ENCODE measurements around the gene MED7. TPM values are rescaled to one million over a fixed set of nuclear protein-coding genes. Genes with fewer than 3 reads are reported as not detected.
"Not testable (repeated sequence)": the region's sequence is repeated elsewhere in the genome, so short reads cannot be mapped to it uniquely, and the experiment has no call there.

The MED7 gene, protein sequence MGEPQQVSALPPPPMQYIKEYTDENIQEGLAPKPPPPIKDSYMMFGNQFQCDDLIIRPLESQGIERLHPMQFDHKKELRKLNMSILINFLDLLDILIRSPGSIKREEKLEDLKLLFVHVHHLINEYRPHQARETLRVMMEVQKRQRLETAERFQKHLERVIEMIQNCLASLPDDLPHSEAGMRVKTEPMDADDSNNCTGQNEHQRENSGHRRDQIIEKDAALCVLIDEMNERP
- 9.7 and 13.2 TPM in 2 replicates for total RNA-seq (2014; rRNA removed; shearing (Covaris generic))
- 10.7 and 14.5 TPM in 2 replicates for polyA plus RNA-seq (2015; cell fraction: cytosol; rRNA removed)
- polyA plus RNA-seq (2015; cell fraction: nucleus; rRNA removed), result 12.6 and 12.9 TPM in 2 replicates

DNA sequence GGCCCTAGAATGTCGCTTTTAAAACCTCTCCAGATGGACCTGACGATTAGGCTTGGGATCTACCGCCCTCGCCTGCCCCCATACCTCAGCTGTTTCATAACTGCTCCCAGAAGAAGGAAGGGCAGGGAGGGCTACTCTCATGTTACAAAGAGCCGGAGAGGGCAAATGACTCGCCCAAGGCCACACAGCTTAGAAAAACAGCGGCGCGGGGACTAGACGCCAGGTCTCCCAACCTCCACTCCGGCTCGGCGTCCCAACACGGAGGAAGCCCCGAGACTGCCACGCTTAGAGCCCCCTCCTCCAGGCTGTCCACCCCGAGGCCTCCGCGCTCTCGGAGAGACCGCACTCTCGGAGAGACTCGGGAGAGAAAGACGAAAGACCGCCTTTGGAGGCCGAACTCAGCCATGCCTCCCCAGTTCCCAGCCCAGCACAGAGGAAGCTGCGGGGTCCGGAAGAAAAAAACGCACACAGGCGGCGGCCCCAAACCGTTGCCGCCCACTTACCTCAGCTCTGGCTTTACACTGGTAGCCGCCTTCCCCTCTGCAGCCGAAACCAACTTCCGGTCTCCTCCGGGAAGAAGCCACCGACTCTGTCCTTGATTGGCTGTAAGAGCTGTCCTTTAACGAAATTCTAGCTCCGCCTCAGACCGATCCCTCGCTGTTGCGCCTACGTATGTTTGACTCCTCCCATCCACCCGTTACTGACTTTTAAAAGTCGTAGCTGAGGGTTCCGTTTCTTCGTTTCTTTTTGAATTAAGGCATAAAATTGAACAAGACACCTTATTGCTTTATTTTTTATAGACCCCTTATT lies at the start of gene MED7:
TSS of gene MED7 (minus strand) at position 549 of the 810 bp plus-strand sequence. CDS start 3,434 bp downstream, outside the sequence.
- DNase-seq (ENCODE audit: low read depth), result peak; percentile 97

DNA sequence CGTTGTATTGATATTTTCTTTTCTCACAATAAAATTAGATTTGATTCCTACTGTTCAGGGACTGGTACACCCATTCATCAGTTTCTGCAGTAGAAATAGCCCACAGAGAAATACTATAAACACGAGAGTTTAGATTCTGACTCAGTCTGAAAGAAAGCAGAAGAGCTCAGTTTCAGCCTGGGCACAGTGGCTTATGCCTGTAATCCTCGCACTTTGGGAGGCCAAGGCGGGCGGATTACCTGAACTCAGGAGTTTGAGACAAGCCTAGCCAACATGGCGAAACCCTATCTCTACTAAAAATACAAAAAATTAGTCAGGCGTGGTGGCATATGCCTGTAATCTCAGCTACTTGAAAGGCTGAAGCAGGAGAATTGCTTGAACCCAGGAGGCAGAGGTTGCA lies 46.6 kb upstream of the MED7 start:
- DNase-seq (ENCODE audit: low read depth), result no peak

DNA sequence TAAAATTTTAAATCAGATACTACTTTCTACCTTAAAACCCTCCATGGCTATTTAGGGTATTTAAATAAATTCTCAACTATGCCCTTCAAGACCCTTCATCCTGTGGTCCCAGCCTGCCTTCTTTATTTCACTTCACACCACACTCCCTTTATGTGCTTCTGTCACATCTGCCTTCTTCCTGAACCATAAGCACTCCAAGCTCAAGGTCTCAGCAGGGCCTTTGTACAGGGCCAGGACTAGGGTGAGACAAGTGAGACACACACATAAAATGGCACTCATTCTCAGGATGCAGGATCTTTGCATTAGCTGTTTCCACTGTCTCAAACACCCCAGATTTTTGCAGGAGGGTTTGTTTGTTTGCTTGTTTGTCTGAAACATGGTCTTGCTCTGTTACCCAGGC lies 45.6 kb upstream of the MED7 start:
- no peak for DNase-seq (ENCODE audit: low read depth)

DNA sequence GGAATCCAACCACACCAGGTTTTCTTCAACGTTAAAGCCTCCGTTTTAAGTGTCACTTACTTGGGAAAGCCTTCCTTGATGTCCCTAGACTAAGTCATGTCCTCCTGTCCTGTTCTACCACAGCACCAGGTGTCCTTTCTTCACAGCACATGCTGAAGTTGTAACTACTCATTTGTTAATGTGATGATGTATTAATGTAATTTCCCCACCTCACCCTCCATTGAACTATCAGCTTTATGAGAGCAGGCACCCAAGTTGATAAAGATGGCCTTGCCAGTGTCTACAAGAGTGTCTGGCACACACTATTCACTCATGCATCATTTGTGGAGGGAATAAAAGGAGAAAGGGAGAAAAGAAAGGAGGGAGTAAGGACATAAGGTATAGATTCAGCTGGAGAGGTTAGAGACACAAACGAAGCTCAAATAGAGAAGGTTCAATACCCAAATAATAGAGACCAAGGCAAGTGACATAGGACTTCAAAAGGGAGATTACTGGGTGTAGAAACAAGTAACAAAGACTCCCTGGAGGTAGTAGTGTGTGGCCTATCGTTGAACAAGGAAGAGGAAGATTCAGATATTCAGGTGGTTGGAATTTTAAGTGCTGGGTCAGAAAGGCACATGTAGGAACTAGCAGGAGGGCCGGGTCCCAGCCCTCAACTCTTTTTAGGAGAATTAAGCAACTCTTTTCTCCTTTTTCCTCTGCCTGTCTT lies 44.5 kb upstream of the MED7 start:
- DNase-seq (ENCODE audit: low read depth), result no peak

DNA sequence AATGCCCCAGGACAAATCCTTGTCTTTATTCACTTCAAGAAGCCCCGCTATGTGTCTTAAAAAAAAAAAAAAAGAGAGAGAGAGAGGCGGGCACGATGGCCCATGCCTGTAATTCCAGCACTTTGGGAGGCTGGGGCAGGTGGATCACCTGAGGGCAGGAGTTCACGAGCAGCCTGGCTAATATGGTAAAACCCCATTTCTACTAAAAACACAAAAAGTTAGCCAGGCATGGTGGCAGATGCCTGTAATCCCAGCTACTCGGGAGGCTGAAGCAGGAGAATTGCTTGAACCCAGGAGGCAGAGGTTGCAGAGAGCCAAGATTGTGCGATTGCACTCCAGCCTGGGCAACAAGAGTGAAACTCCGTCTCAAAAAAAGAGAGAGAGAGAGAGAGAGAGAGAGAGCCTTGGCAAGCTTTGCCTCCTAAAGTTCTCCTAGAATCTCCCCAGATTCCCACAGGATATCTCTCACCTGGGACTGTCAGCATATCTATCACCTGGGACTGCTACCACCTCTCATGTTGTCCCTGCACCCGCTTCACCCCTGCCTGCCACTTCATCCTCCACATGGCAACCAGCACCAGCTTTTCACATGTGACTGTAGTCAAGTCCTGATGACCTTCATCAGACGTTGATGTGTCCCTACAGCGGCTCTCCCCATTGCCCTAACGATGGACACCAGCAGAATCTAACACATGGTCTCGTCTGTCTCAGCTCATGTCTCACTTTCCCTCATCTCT lies 43.8 kb upstream of the MED7 start:
- DNase-seq (ENCODE audit: low read depth), result no peak

DNA sequence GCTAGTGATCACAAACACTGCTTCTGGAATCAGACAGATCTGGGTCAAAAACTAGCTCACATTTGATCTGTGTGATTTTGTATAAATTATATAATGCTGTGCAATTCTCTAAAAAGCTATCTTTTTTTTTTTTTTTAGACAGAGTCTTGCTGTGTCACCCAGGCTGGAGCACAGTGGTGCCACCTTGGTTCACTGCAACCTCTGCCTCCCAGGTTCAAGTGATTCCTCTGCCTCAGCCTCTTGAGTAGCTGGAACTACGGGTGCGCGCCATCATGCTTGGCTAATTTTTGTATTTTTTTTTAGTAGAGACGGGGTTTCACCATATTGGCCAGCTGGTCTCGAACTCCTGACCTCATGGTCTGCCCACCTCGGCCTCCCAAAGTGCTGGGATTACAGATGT lies 42.5 kb upstream of the MED7 start:
- DNase-seq (ENCODE audit: low read depth), result not testable (repeated sequence)

DNA sequence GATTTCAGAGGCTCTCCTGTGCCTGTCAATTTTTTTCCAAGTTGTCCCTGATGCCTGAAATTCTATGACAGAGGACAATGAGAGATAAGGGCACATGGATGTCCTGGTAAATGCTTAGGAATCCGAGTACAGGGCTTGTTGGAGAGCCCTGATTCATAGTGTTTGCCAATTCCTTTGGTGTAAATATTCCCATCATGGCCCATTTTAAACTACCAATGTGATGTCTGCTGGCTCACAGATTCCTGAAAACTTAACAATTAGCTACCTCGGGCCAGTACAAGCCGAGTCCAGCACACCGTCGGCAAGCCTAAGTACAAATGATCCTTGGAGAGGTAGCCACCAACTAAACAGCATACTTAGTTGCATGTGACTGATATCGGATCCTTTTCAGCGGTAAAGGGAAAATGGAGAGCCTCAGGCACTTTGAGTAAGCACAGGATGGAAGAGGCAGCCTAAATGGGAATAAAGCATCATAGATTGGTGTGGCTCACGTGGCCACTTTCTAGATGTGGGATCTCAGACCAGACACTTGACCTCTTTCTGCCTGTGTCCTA lies 41.5 kb upstream of the MED7 start:
- DNase-seq (ENCODE audit: low read depth), result no peak

DNA sequence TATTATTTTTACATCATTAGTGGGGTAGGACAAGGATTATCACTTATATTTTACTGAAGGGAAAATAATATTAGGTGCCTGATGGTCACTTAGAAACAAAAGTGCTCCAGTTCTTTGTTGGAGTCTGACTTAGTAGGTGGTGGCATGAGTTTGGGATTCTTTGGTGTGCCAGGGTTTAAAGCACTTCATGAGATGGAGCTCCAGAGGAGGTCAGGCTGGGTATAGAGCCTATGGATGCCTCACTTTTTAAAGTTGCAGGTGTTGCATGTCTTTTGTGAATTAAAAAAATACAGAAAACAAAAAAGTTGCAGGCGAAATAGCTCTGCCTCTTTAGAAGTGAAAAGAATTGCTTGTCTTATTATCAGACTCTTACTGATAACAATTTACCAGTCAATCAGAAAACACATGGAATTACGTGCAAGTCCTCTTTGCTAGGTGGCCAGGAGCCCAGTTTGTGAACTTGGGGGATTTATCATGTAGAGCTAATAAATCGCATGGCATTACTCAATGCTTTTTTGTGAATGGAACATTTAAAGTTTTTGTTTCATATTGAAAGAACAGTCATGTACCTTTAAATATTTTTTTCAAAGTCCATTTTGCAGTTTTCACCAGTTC lies 39.6 kb upstream of the MED7 start:
- no peak for DNase-seq (ENCODE audit: low read depth)

DNA sequence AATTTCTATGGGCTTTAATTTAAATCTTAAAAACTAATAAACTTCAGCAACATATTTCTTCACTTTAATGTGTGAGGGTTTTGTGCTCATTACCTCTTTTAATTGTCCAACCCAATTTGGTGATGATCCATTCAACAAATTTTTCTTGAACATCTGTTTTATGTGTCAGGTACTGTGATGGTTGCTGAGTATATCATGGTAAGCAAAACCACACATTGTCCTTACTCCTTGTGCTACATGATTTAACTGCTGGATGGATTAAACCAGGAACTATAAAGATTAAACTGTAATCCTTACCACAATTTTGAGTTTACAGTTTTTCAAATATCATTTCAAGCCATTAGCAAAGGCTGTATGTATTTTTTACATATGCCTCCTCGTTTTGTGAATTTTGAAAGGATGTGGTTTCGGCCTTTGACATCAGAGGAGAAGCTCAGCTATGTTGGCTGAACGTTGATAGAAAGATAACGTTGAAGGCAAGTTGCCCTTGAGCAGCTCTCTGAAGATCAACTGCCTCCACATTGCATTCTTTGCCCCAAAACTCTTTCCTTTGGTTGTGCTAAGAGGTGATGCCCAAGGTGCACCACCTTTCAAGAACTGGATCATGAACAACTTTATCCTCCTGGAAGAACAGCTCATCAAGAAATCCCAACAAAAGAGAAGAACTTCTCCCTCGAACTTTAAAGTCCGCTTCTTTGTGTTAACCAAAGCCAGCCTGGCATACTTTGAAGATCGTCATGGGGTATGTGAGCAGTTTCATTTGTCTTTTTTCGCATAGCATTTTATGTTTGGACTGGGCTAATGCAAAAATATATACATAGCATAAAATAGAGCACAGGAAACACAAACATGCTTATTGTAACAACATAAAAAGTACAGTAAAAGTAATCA lies 38.0 kb upstream of the MED7 start, which contains the start of gene ITK:
TSS of gene ITK (plus strand) at position 467 of the 891 bp plus-strand sequence. CDS start at position 605, 138 bp downstream.
- no peak for DNase-seq (ENCODE audit: low read depth)

DNA sequence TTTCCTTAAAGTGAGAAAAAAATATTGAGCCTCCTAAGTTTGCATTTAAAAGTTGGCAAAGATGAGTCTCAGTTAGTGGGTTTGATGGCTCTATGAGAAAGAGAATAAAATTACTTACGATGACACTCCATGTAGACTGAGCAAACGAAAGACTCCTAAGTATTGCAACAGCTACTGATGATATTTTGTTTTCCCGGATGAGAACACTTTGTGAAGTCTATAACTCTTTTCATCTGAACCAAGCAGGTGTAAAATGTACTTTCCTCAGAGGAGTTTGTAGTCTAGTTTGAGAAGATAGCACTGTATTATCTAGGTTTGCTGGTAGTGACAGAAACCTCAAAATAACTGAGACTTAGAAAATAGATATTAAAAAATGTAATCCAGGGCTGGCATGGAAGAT lies 36.3 kb upstream of the MED7 start:
- no peak for DNase-seq (ENCODE audit: low read depth)

DNA sequence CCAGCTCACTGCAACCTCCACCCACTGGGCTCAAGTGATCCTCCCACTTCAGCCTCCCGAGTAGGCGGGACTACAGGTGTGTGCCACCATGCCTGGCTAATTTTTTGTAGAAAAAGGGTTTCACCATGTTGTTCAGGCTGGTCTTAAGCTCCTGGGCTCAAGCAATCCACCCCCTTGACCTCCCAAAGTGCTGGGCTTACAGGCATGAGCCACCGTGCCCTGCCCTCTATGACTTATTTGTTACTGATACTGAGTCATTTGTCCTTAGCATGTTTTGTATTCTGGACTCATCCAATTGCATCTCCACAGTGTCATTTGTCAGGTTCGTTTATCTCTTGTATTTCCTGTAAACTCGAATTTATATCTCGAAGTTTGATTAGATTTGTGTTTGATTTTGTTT lies 35.3 kb upstream of the MED7 start:
- peak; percentile 15 for DNase-seq (ENCODE audit: low read depth)

DNA sequence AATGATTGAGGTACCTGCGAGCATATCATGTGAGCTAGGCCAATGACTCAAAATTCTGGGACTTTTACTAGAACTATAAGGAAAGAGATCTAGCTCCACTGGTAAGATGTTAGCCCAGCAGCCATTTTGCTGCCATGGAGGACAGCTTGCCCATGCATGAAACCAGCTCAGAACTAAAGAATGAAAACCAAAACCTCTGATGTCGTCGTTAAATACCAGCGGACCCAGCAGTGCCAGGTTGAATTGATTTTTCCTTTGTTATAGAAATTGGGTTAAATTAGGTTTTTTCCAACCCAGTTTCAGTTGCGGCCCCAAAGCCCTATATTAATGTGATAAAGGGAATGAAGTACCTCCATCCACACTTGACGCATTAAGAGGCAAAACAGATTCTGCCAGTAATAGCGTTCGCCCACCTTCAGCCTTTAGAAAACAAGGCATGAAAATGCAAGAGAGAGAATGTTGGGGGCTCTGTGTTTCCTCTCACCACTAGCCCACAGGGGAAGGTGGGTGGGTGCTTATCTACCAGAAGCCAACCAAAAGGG lies 32.5 kb upstream of the MED7 start:
- no peak for DNase-seq (ENCODE audit: low read depth)

DNA sequence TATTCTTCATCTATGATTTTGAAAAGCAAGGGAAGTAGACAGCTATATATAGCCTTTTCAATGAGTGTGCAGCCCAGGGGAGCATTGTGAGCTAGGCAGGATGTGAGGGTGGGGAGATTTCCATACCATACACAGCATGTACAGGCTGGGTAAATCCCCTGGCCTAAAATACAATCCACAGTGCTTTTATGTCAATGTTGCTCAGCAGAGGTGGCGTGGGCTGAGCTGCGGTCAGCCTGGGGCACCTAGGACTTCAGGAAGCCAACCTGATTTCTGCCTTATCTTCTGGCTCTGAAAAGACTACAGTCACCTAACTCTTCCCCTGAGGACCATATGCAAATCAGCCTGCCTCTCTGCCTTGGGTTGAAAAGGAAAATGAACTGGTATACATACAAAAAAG lies 29.7 kb upstream of the MED7 start:
- no peak for DNase-seq (ENCODE audit: low read depth)

DNA sequence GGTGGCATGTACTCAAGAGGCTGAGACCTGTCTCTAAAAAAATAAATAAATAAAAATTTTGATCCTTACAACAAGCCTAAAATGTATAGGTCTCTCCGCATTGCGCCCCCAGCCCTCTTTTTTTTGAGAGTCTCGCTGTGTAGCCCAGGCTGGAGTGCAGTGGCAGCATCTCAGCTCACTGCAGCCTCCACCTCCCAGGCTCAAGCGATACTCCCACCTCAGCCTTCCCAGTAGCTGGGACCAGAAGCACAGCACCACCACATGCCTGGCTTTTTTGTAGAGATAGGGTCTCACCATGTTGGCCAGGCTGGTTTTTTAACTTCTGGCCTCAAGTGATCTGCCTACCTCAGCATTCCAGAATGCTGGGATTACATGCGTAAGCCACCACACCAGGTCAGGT lies 25.6 kb upstream of the MED7 start:
- no peak for DNase-seq (ENCODE audit: low read depth)

DNA sequence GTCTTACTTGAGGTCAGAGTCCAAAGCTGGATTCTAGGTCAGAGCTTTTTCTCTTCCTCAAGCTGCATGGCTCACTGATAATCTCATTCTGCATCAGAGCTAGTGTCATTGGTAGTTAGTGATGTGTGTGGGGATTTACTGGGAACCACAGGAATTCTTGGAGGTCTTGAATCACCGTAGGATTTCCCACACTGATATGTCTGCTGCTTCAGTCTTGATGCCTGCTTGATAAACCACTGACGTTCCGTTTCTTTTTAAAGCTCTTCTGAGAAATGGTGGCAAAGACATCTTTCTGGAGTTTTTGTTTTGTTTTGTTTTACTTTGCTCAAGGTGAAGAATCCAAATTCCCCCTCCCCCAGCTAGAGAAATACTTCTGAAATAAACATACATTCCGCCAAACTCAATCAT lies 24.6 kb upstream of the MED7 start:
- peak; percentile 71 for DNase-seq (ENCODE audit: low read depth)

DNA sequence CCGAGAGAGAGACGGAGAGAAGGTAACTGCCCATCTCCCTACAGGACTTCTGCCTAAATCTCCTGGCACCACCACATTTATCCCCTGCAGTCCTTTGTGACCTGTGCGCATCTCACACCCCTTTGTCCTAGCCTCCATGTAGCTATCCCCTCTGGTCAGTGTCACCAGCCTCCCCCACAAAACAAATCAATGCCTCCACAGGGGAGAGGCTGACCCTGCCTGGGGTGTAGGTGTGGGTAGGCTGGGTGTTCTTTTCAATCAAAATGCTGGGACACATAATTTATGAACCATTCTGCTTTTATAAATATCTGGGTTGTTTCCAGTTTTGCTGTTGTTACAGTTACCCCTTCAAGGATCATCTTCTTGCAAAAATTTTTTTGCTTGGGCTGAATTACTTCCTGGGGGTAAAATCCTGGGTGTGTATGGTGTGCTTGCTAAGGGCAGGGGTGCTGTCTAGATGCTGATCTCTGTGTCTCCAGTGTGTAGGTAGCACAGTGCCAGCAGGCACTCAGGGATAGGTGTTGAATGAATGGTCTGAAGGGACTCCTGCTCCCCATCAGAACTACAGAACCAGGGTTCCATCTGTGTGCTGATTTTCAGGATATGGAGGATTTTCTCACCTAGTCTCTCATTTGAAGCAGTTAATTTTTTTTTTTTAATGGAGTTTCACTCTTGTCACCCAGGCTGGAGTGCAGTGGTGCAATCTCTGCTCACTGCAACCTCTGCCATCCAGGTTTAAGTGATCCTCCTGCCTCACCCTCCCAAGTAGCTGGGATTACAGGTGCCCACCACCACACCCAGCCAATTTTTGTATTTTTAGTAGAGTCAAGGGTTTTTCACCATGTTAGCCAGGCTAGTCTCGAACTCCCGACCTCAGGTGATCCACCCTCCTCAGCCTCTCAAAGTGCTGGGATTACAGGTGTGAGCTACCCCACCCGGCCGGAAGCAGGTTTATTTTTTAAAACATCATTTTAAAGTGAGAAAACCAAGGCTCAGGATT lies 23.8 kb upstream of the MED7 start, which contains the start of gene GARIN3:
TSS of gene GARIN3 (minus strand) at position 51 of the 1,000 bp plus-strand sequence. CDS start 96 bp downstream, outside the sequence.
- no peak for DNase-seq (ENCODE audit: low read depth)

DNA sequence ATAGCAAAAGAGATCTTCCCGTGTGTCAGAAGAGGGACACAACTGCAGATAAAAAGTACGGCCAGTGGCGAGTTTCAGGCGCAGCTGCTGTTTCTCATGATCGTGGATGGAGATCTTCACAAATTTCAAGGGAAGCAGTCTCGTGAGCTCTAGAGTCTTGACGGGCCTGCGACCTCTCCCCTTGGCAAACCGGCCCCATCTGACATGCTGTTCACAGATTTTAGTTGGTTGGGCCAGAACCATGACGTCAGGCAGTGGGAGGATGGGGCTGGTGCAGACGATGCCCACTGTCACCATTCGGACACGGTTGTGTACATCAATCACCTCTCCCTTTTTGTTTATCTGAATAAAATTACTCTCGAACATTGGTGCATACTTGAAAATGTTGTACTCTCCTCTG lies 23.0 kb upstream of the MED7 start:
- DNase-seq (ENCODE audit: low read depth), result no peak

DNA sequence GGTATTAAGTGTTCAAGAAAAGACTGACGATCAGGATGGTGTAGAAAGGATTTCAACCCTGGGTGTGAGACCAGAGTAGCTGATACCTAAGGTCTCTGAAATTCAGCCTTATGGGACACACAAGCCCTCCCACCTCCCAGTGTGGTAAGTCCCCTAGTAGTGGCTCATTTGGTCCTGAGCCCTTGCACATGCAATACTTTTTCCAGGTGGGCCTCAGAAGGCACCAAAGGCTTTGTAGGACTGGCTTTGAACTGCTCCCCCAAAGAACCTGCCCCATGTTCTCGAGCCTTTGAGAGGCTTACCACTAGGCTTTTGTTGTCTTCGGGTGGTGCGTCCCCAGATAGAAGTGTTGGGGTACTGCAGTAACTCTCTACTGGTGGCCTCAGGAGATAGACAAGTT lies 22.6 kb upstream of the MED7 start:
- no peak for DNase-seq (ENCODE audit: low read depth)
